Neural progenitor cell (in vitro differentiated cells): ENCODE data around the gene ZC3H12D. TPM values are rescaled to one million over a fixed set of nuclear protein-coding genes. Genes with fewer than 3 reads are reported as not detected.

ENCODE experiments used
- DNase-seq: peaks from one replicate; pipeline ENCODE4 v3.0.0-alpha.2; 2016; ENCODE audit warnings: low spot score
- H2AFZ ChIP-seq: fragments of 200-600 bp; sonication (generic); replicated peaks from 2 replicates; pipeline ENCODE4 v1.6.1; 2016; ENCODE audit warnings: antibody characterized with exemption
- H3F3A ChIP-seq: fragments of 200-600 bp; sonication (generic); 2 replicates; pipeline ENCODE4 v1.6.1; 2016; ENCODE audit warnings: antibody characterized with exemption, low read depth
- H3K27ac ChIP-seq: fragments of 200-600 bp; sonication (generic); 2 replicates; pipeline ENCODE4 v1.5.1; 2016; ENCODE audit warnings: mild to moderate bottlenecking
- H3K27me3 ChIP-seq: fragments of 200-600 bp; sonication (generic); 2 replicates; pipeline ENCODE4 v1.6.1; 2016; ENCODE audit warnings: mild to moderate bottlenecking, moderate library complexity
- H3K36me3 ChIP-seq: fragments of 200-600 bp; sonication (generic); 2 replicates; pipeline ENCODE4 v1.5.1; 2016
- H3K4me1 ChIP-seq: fragments of 200-600 bp; sonication (generic); 2 replicates; pipeline ENCODE4 v1.6.1; 2016; ENCODE audit warnings: mixed run types
- H3K4me2 ChIP-seq: fragments of 200-600 bp; sonication (generic); 2 replicates; pipeline ENCODE4 v1.6.1; 2016
- H3K4me3 ChIP-seq: fragments of 200-600 bp; sonication (generic); 2 replicates; pipeline ENCODE4 v1.5.1; 2016
- H3K79me2 ChIP-seq: fragments of 200-600 bp; sonication (generic); 2 replicates; pipeline ENCODE4 v1.6.1; 2016; ENCODE audit warnings: low read depth
- H3K9ac ChIP-seq: fragments of 200-600 bp; sonication (generic); 2 replicates; pipeline ENCODE4 v1.6.1; 2016
- H3K9me3 ChIP-seq: fragments of 200-600 bp; sonication (generic); 2 replicates; pipeline ENCODE4 v1.5.1; 2016; ENCODE audit warnings: low read depth
- H4K20me1 ChIP-seq: fragments of 200-600 bp; sonication (generic); 2 replicates; pipeline ENCODE4 v1.6.1; 2016; ENCODE audit warnings: low read depth
- H3K27ac Mint-ChIP-seq: 3 replicates; pipeline ENCODE4 v1.8.0; 2021; ENCODE audit warnings: mixed read lengths
- H3K27me3 Mint-ChIP-seq: 2 replicates; pipeline ENCODE4 v1.8.0; 2022; ENCODE audit warnings: low read depth, mild to moderate bottlenecking, inconsistent platforms, moderate library complexity, mixed read lengths; ENCODE audit not compliant: insufficient read depth
- H3K36me3 Mint-ChIP-seq: 3 replicates; pipeline ENCODE4 v1.8.0; 2021; ENCODE audit warnings: mixed read lengths
- H3K4me1 Mint-ChIP-seq: 3 replicates; pipeline ENCODE4 v1.8.0; 2021; ENCODE audit warnings: mixed read lengths
- H3K4me3 Mint-ChIP-seq: 3 replicates; pipeline ENCODE4 v1.8.0; 2021; ENCODE audit warnings: mild to moderate bottlenecking, moderate library complexity, mixed read lengths
- H3K9me3 Mint-ChIP-seq: 3 replicates; pipeline ENCODE4 v1.8.0; 2020; ENCODE audit warnings: mixed read lengths
- EZH2 ChIP-seq: fragments of 200-600 bp; sonication (generic); IDR thresholded peaks from 2 replicates; pipeline ENCODE4 v1.6.1; 2017; ENCODE audit warnings: antibody characterized with exemption, mild to moderate bottlenecking, moderate library complexity
- EZH2phosphoT487 ChIP-seq: fragments of 200-600 bp; sonication (generic); IDR thresholded peaks from 2 replicates; pipeline ENCODE4 v1.6.1; 2017; ENCODE audit warnings: antibody characterized with exemption
- total RNA-seq: library from RNA; depleted of rRNA; stranded (reverse); fragments of >200 nt; gene quantifications from 2 replicates; pipeline ENCODE4 v1.2.3, GENCODE V29; 2015; ENCODE audit warnings: low replicate concordance
- TF ChIP-seq, protein P1 (sequence below): fragments of 200-600 bp; sonication (generic); IDR thresholded peaks from 2 replicates; pipeline ENCODE4 v1.5.1; 2017; ENCODE audit warnings: antibody characterized with exemption, mild to moderate bottlenecking

Gene ZC3H12D
- total RNA-seq, 1 donor from 2014 or later, result not detected

DNA sequence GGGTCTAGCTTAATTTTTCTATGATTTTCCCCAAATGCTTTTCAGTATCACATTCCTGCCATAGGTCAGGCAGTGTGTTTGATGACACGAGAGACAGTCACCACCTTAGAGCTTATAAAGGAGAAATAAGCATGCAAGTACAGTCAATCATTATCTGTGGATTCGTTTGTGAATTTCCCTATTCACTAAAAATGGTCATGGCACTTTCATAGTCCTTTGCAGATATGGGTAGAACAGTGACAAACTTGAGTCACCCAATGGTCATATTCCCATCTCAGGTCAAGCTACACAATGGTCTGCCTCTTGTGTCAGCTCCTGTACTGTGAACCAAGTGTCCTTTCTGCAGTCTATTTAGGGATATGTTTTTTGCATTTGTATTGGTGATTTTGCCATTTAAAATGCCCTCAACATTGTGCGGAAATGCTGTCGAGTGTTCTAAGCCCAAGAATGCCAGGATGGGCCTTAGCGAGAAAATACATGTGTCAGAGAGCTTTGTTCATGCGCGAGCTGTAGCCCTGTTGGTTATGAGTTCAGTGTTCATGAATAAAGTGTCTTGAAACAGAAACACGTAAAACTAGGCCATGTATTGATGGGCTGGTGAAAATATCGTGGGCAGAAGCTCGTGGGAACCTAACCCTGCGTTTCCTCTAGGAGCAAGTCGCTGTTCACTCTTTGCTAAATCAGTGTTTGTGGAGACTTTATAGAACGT is 65.0 kb downstream of the ZC3H12D start:
- Histone ChIP-seq H3K4me3 (no peak overlapping the region), H2AFZ (no peak overlapping the region), H3K4me1 (peaks cover 9% of the 10 kb centered on the region), H3K79me2 (no peaks in the 10 kb centered on the region), H3K4me2 (no peak overlapping the region), H3K9ac (no peak overlapping the region), H4K20me1 (no peaks in the 10 kb centered on the region), H3K9me3 (no peaks in the 10 kb centered on the region), H3K27me3 (no peaks in the 10 kb centered on the region), H3F3A (no peaks in the 10 kb centered on the region), H3K27ac (no peak overlapping the region), H3K36me3 (no peaks in the 10 kb centered on the region)
- H3K4me1 Mint-ChIP-seq, result peaks cover 16% of the 10 kb centered on the region
- no peak for DNase-seq
- H3K9me3 Mint-ChIP-seq, result peaks cover 10% of the 10 kb centered on the region
- peaks cover under 1% of the 10 kb centered on the region for H3K27me3 Mint-ChIP-seq
- no peak overlapping the region for H3K4me3 Mint-ChIP-seq
- peaks cover 9% of the 10 kb centered on the region for H3K36me3 Mint-ChIP-seq
- TF ChIP-seq EZH2phosphoT487 (no peak), EZH2 (no peak)
- TF ChIP-seq, protein P1, sequence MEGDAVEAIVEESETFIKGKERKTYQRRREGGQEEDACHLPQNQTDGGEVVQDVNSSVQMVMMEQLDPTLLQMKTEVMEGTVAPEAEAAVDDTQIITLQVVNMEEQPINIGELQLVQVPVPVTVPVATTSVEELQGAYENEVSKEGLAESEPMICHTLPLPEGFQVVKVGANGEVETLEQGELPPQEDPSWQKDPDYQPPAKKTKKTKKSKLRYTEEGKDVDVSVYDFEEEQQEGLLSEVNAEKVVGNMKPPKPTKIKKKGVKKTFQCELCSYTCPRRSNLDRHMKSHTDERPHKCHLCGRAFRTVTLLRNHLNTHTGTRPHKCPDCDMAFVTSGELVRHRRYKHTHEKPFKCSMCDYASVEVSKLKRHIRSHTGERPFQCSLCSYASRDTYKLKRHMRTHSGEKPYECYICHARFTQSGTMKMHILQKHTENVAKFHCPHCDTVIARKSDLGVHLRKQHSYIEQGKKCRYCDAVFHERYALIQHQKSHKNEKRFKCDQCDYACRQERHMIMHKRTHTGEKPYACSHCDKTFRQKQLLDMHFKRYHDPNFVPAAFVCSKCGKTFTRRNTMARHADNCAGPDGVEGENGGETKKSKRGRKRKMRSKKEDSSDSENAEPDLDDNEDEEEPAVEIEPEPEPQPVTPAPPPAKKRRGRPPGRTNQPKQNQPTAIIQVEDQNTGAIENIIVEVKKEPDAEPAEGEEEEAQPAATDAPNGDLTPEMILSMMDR, result no peak
- no peak overlapping the region for H3K27ac Mint-ChIP-seq

DNA sequence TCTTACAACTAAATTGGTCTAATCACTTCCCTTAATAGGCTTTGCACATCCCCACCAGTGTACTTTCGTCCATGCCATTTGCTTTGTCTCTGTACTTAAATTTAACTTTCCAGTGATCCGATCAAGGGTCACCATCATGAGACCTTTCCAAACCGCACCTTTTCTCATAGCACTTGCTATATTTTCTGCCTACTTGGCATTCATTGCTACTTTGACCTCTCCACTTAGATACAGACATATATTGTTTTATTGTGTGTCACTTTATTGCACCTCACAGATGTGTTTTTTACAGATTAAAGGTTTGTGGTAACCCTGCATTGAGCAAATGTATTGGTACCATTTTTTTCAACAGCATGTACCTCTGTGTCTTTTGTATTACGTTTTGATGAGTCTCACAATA is 70.0 kb downstream of the ZC3H12D start:
- peaks cover 13% of the 10 kb centered on the region for H3K9me3 Mint-ChIP-seq
- DNase-seq, result no peak
- Histone ChIP-seq H3K4me3 (no peak overlapping the region), H3K27ac (no peak overlapping the region), H3K9me3 (no peaks in the 10 kb centered on the region), H3K27me3 (no peaks in the 10 kb centered on the region), H2AFZ (no peak overlapping the region), H3K9ac (no peak overlapping the region), H3F3A (no peaks in the 10 kb centered on the region), H4K20me1 (no peaks in the 10 kb centered on the region), H3K79me2 (no peaks in the 10 kb centered on the region), H3K4me1 (no peaks in the 10 kb centered on the region), H3K4me2 (no peak overlapping the region), H3K36me3 (no peaks in the 10 kb centered on the region)
- no peak overlapping the region for H3K4me3 Mint-ChIP-seq
- H3K36me3 Mint-ChIP-seq, result peaks cover 26% of the 10 kb centered on the region
- TF ChIP-seq, protein P1, result no peak
- no peak for TF ChIP-seq EZH2
- TF ChIP-seq EZH2phosphoT487, result no peak
- H3K4me1 Mint-ChIP-seq, result no peaks in the 10 kb centered on the region
- no peaks in the 10 kb centered on the region for H3K27me3 Mint-ChIP-seq
- H3K27ac Mint-ChIP-seq, result no peak overlapping the region

DNA sequence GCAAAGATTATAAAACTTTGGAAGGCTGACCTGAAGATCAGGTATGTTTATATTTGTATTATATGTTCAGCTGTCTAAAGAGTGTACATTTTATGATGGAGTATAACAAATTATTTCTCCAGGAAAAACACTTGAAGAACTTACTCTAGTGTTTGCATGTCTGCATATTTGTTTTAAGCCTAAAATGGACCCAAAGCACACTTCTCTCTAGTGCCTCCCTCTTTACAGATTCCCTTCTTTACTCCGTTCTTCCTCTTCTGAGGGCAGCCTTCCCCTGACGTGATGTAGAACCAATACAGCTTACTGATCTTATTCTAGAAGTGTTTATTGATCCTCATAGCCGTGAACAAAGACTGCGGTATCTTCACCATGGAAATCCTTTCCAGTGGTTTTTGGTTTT is 70.8 kb downstream of the ZC3H12D start:
- H4K20me1 ChIP-seq, result no peaks in the 10 kb centered on the region
- Mint-ChIP-seq H3K27ac (no peak overlapping the region), H3K36me3 (peaks cover 26% of the 10 kb centered on the region), H3K4me3 (no peak overlapping the region), H3K27me3 (no peaks in the 10 kb centered on the region), H3K4me1 (no peaks in the 10 kb centered on the region), H3K9me3 (peaks cover 13% of the 10 kb centered on the region)
- H3K9me3 ChIP-seq, result no peaks in the 10 kb centered on the region
- H3K4me3 ChIP-seq, result no peak overlapping the region
- H3K36me3 ChIP-seq, result no peaks in the 10 kb centered on the region
- no peak overlapping the region for H3K4me2 ChIP-seq
- H3K27ac ChIP-seq, result no peak overlapping the region
- TF ChIP-seq EZH2phosphoT487 (no peak), EZH2 (no peak)
- TF ChIP-seq, protein P1, result no peak
- no peak overlapping the region for H2AFZ ChIP-seq
- no peak overlapping the region for H3K9ac ChIP-seq
- DNase-seq, result no peak
- H3K4me1 ChIP-seq, result no peaks in the 10 kb centered on the region
- H3K27me3 ChIP-seq, result no peaks in the 10 kb centered on the region
- H3F3A ChIP-seq, result no peaks in the 10 kb centered on the region
- H3K79me2 ChIP-seq, result no peaks in the 10 kb centered on the region
